ENCODE data around the gene RPTOR. TPM values are rescaled to one million over a fixed set of nuclear protein-coding genes. Genes with fewer than 3 reads are reported as not detected.

RPTOR gene
- polyA plus RNA-seq, 1 donor from 2014 or later, result 8.0 TPM

DNA sequence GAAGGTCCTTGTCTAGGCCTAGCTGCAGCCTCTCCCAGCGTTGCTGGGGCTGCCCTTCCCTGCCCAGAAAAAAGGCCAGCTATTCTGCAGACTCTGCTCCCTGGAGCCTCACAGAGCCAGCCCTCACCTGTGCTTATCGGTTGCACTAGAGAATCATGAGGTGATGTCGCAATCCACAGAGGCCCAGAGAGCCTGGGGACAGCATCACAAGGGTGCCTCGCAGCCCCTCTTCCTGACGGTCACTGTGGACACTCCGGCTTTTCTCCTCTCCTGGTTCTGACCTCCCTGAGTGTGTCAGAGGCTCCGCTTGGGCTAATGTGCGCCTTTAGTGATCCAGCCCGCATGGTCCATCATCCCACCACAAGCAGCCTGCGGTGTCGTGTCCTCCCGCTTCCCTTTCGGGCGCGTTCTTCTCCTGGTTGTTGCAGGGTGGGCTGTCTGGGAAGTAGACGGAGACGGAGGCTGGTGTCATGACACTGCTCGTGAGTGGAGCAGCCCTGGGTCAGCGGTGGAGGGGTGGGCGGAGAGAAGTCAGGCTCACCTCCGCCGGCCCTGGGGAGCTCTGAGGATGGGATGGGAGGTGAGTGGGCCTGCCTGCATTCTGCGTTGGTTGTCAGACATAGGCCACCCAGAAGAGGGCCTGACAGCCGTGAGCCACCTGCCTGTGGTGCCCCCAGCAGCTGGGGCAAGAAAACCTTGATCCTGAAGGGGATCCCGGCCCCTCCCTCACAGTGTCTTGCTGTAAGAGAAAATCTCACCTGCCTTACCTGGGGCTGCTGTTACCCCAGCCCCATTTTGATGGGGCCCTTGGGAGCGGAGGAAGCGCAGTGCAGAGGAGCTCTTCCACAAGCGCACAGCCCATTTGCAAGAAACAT, 281.1 kb downstream of the RPTOR start:
- no peak overlapping the region for H3K4me3 ChIP-seq (ENCODE audit: low read length)
- no peaks in the 10 kb centered on the region for H4K20me1 ChIP-seq (ENCODE audit: insufficient read depth)
- no peaks in the 10 kb centered on the region for H3K27me3 ChIP-seq (ENCODE audit: insufficient read depth, low read depth, low read length)
- H3F3A ChIP-seq (ENCODE audit: insufficient read depth, low read length, poor library complexity, severe bottlenecking), result no peaks in the 10 kb centered on the region
- no peaks in the 10 kb centered on the region for H3K36me3 ChIP-seq (ENCODE audit: insufficient read depth, low read length)
- H3K9me2 ChIP-seq (ENCODE audit: insufficient read depth, low read length), result no peaks in the 10 kb centered on the region
- H3K9ac ChIP-seq (ENCODE audit: low read length), result no peak overlapping the region
- H3K79me2 ChIP-seq (replicated peaks; ENCODE audit: insufficient read depth, low read length), result no peaks in the 10 kb centered on the region
- H2AFZ ChIP-seq (ENCODE audit: low read depth, low read length), result no peak overlapping the region
- no peak overlapping the region for H3K27ac ChIP-seq (ENCODE audit: low read length)
- TF ChIP-seq TAF1 (IDR thresholded peaks at IDR 0.05; ENCODE audit: low read depth) (no peak), POLR2AphosphoS5 (IDR thresholded peaks at IDR 0.05) (no peak), EZH2 (IDR thresholded peaks at IDR 0.05; ENCODE audit: borderline replicate concordance, insufficient read depth, low read length, poor library complexity, severe bottlenecking) (no peak), CTCF (IDR thresholded peaks at IDR 0.05; ENCODE audit: poor library complexity, severe bottlenecking) (no peak), RAD21 (conservative IDR thresholded peaks at IDR 0.05) (no peak), EP300 (conservative IDR thresholded peaks at IDR 0.05; ENCODE audit: poor library complexity, severe bottlenecking) (no peak), SMC3 (conservative IDR thresholded peaks at IDR 0.05; ENCODE audit: poor library complexity) (no peak)
- TF ChIP-seq, protein P1, sequence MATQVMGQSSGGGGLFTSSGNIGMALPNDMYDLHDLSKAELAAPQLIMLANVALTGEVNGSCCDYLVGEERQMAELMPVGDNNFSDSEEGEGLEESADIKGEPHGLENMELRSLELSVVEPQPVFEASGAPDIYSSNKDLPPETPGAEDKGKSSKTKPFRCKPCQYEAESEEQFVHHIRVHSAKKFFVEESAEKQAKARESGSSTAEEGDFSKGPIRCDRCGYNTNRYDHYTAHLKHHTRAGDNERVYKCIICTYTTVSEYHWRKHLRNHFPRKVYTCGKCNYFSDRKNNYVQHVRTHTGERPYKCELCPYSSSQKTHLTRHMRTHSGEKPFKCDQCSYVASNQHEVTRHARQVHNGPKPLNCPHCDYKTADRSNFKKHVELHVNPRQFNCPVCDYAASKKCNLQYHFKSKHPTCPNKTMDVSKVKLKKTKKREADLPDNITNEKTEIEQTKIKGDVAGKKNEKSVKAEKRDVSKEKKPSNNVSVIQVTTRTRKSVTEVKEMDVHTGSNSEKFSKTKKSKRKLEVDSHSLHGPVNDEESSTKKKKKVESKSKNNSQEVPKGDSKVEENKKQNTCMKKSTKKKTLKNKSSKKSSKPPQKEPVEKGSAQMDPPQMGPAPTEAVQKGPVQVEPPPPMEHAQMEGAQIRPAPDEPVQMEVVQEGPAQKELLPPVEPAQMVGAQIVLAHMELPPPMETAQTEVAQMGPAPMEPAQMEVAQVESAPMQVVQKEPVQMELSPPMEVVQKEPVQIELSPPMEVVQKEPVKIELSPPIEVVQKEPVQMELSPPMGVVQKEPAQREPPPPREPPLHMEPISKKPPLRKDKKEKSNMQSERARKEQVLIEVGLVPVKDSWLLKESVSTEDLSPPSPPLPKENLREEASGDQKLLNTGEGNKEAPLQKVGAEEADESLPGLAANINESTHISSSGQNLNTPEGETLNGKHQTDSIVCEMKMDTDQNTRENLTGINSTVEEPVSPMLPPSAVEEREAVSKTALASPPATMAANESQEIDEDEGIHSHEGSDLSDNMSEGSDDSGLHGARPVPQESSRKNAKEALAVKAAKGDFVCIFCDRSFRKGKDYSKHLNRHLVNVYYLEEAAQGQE (IDR thresholded peaks at IDR 0.05; ENCODE audit: borderline replicate concordance), result no peak
- H3K9me3 ChIP-seq (ENCODE audit: low read length), result no peaks in the 10 kb centered on the region
- no peak overlapping the region for H3K4me2 ChIP-seq (ENCODE audit: low read length)

DNA sequence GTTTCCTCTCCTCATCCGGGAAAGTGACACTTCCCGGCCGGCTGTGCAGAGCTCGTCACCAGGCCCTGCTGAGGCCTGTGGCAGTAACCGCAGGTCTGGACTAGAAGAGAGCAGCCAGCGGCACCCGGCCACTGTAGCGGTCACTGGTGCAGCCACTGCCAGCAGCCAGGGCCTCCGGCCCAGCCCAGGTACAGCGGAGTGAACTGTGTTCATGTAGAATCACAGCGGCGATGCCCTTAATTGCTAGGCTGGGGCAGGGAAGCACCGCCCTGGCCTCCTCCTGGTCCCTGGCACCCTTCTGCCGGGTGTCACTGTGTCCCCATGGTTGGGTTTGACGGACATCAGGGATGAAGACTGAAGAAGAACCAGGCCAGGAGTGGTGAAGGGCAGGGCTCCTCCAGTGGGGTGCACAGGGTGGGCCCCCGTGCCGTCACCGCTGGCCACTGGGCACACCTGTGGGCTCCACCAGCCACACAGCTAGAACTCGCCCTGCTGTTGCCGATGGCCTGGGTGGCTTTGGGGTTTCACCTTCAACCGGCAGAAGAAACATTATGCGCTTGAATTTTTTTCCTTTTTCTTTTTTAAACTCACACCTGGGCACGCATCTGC, 281.8 kb downstream of the RPTOR start:
- Histone ChIP-seq H3K4me3 (ENCODE audit: low read length) (no peak overlapping the region), H3K4me2 (ENCODE audit: low read length) (no peak overlapping the region), H3K9me2 (ENCODE audit: insufficient read depth, low read length) (no peaks in the 10 kb centered on the region), H3K79me2 (replicated peaks; ENCODE audit: insufficient read depth, low read length) (no peaks in the 10 kb centered on the region), H3K36me3 (ENCODE audit: insufficient read depth, low read length) (no peaks in the 10 kb centered on the region), H3K9ac (ENCODE audit: low read length) (no peak overlapping the region), H3F3A (ENCODE audit: insufficient read depth, low read length, poor library complexity, severe bottlenecking) (no peaks in the 10 kb centered on the region), H3K27ac (ENCODE audit: low read length) (no peak overlapping the region), H2AFZ (ENCODE audit: low read depth, low read length) (no peak overlapping the region), H4K20me1 (ENCODE audit: insufficient read depth) (no peaks in the 10 kb centered on the region), H3K27me3 (ENCODE audit: insufficient read depth, low read depth, low read length) (no peaks in the 10 kb centered on the region), H3K9me3 (ENCODE audit: low read length) (no peaks in the 10 kb centered on the region)
- no peak for TF ChIP-seq EZH2 (IDR thresholded peaks at IDR 0.05; ENCODE audit: borderline replicate concordance, insufficient read depth, low read length, poor library complexity, severe bottlenecking)
- TF ChIP-seq MXI1 (conservative IDR thresholded peaks at IDR 0.05; ENCODE audit: poor library complexity, severe bottlenecking), result no peak
- TF ChIP-seq, protein P1 (IDR thresholded peaks at IDR 0.05; ENCODE audit: borderline replicate concordance), result no peak
- TF ChIP-seq CTCF (IDR thresholded peaks at IDR 0.05; ENCODE audit: poor library complexity, severe bottlenecking), result no peak
- no peak for TF ChIP-seq EP300 (conservative IDR thresholded peaks at IDR 0.05; ENCODE audit: poor library complexity, severe bottlenecking)
- TF ChIP-seq POLR2AphosphoS5 (IDR thresholded peaks at IDR 0.05), result no peak
- no peak for TF ChIP-seq SMC3 (conservative IDR thresholded peaks at IDR 0.05; ENCODE audit: poor library complexity)
- no peak for TF ChIP-seq TAF1 (IDR thresholded peaks at IDR 0.05; ENCODE audit: low read depth)
- TF ChIP-seq RAD21 (conservative IDR thresholded peaks at IDR 0.05), result no peak
